Measurements from ENCODE around the gene TMEM161A. TPM values are rescaled to one million over a fixed set of nuclear protein-coding genes. Genes with fewer than 3 reads are reported as not detected.

TMEM161A gene
- total RNA-seq, 1 experiment from 2014 or later = 76.0 TPM

GRCh38 chr19:19169236-19170052 is 31.2 kb upstream of the TMEM161A start:
- Histone ChIP-seq H2AFZ (ENCODE audit: low read depth, low read length, poor library complexity, severe bottlenecking) (no peak overlapping the region), H3K9ac (ENCODE audit: low read length) (no peak overlapping the region), H4K20me1 (ENCODE audit: insufficient read depth) (no peaks in the 10 kb centered on the region), H3K27ac (ENCODE audit: low read depth, low read length) (no peak overlapping the region), H3K9me3 (ENCODE audit: control insufficient read depth in 1 of 2, insufficient read depth in 1 of 2, low read depth in 1 of 2, low read length in 2 of 2) (no peaks in the 10 kb centered on the region), H3K9me2 (ENCODE audit: insufficient read depth) (no peaks in the 10 kb centered on the region), H3K27me3 (ENCODE audit: insufficient read depth, low read length) (no peaks in the 10 kb centered on the region), H3K4me1 (ENCODE audit: control insufficient read depth in 1 of 2, insufficient read depth in 2 of 2, low read length in 2 of 2) (peaks cover 9 to 10% of the 10 kb centered on the region in 2 experiments; a peak in 3 of 4 replicates), H3K4me3 (replicated peaks in 1 of 2; ENCODE audit: low read depth in 1 of 2, low read length in 2 of 2) (no peak overlapping the region), H3K36me3 (ENCODE audit: control insufficient read depth in 1 of 2, insufficient read depth in 2 of 2, low read length in 2 of 2) (no peaks in the 10 kb centered on the region), H3K79me2 (ENCODE audit: insufficient read depth, low read length) (no peaks in the 10 kb centered on the region), H3K4me2 (ENCODE audit: low read length) (no peak overlapping the region)
- DNase-seq (ENCODE audit: low read depth, low spot score) = no peak
- RAD21 ChIA-PET (ENCODE audit: low non-redundant PET in 1 of 2, low total read pairs in 2 of 2, uncharacterized antibody in 2 of 2, unreplicated experiment in 2 of 2) = no interaction called here
- POLR2A ChIA-PET = no interaction called here
- BruUV-seq (replicated peaks) = no TSS peak
- CTCF ChIA-PET = no interaction called here
- ATAC-seq = no peak
- TF ChIP-seq POLR2AphosphoS5 (IDR thresholded peaks at IDR 0.05; ENCODE audit: low read depth, low read length) (no peak), ZNF274 (IDR thresholded peaks at IDR 0.05; ENCODE audit: low read depth, low read length) (no peak), SIN3A (IDR thresholded peaks at IDR 0.05; ENCODE audit: low read depth) (no peak)
- intact Hi-C loops (cut with micrococcal nuclease) = no loop called here

DNA sequence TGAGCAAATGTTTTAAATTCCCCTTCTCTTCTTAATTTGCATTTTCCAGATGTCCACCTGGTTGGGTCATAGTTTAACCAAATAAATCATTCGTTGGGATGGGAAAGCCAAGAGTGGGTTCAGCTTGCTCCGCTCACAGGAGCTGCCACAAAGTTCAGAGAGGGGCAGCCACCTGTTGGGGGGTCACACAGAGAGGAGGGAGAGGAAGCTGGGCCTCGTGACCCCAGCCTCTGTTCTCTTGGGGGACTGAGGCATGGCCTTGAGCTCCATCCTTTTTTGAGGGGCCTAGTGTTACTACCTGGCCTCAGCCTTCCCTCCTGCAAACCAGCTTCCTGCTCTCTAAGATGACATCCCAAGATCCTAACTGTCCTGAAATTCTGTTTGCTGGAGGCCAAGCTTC is 29.3 kb upstream of the TMEM161A start:
- intact Hi-C loops (cut with micrococcal nuclease) = no loop called here
- Histone ChIP-seq H3K4me3 (replicated peaks in 1 of 2; ENCODE audit: low read depth in 1 of 2, low read length in 2 of 2) (no peak overlapping the region), H3K79me2 (ENCODE audit: insufficient read depth, low read length) (no peaks in the 10 kb centered on the region), H4K20me1 (ENCODE audit: insufficient read depth) (no peaks in the 10 kb centered on the region), H3K4me1 (ENCODE audit: control insufficient read depth in 1 of 2, insufficient read depth in 2 of 2, low read length in 2 of 2) (peaks cover 9 to 10% of the 10 kb centered on the region in 2 experiments; a peak in 3 of 4 replicates), H3K9me2 (ENCODE audit: insufficient read depth) (no peaks in the 10 kb centered on the region), H3K27ac (ENCODE audit: low read depth, low read length) (no peak overlapping the region), H3K4me2 (ENCODE audit: low read length) (no peak overlapping the region), H3K9me3 (ENCODE audit: control insufficient read depth in 1 of 2, insufficient read depth in 1 of 2, low read depth in 1 of 2, low read length in 2 of 2) (no peaks in the 10 kb centered on the region), H2AFZ (ENCODE audit: low read depth, low read length, poor library complexity, severe bottlenecking) (no peak overlapping the region), H3K27me3 (ENCODE audit: insufficient read depth, low read length) (no peaks in the 10 kb centered on the region), H3K9ac (ENCODE audit: low read length) (no peak overlapping the region), H3K36me3 (ENCODE audit: control insufficient read depth in 1 of 2, insufficient read depth in 2 of 2, low read length in 2 of 2) (no peaks in the 10 kb centered on the region)
- CTCF ChIA-PET = no interaction called here
- TF ChIP-seq SRF (IDR thresholded peaks at IDR 0.05; ENCODE audit: low read depth) (no peak), ATF3 (IDR thresholded peaks at IDR 0.05) (no peak), CBX3 (IDR thresholded peaks at IDR 0.05; ENCODE audit: low read depth) (no peak), ZFX (IDR thresholded peaks at IDR 0.05) (no peak)
- no peak for DNase-seq (ENCODE audit: low read depth, low spot score)
- no peak for ATAC-seq
- POLR2A ChIA-PET = no interaction called here
- BruUV-seq (replicated peaks) = TSS peak; percentile 31
- RAD21 ChIA-PET (ENCODE audit: low non-redundant PET in 1 of 2, low total read pairs in 2 of 2, uncharacterized antibody in 2 of 2, unreplicated experiment in 2 of 2) = no interaction called here
